K562 (cell line): ENCODE measurements around the gene AKAP6. TPM values are rescaled to one million over a fixed set of nuclear protein-coding genes. Genes with fewer than 3 reads are reported as not detected.

Experiments used
- ATAC-seq: fragments of 200-7000 bp; cut with Tn5 transposase; 3 replicates; pipeline ENCODE4 v1.9.1; 2020; ENCODE audit warnings: moderate library complexity
- BruUV-seq: library from RNA; stranded (reverse); fragments of 400-500 nt; replicated peaks from 2 replicates; lab custom pipeline; 2021; lab: Mats Ljungman, UMichigan
- CTCF ChIA-PET: fragments of 300-600 bp; formaldehyde crosslinking; extraction: SDS; loops from one replicate; lab custom pipeline; 2021; ENCODE audit warnings: low intra/inter-chr PET ratio; lab: Yijun Ruan, JAX
- POLR2A ChIA-PET: fragments of 300-600, 350-650 bp; sonication (Branson Sonifier 250); formaldehyde crosslinking; extraction: SDS; loops from one replicate; lab custom pipeline; 2021; ENCODE audit warnings: antibody characterized with exemption, inconsistent platforms; lab: Yijun Ruan, JAX
- DNase-seq, 4 experiments: peaks; one replicate each; pipeline versions ENCODE4 v3.0.0 to v3.0.0-alpha.2; 2011 to 2018; ENCODE audit warnings: low spot score in 3 of 4, mixed read lengths in 3 of 4; ENCODE audit errors: extremely low read depth in 1 of 4
- FAIRE-seq: peaks from 2 replicates; lab custom pipeline; 2011; peaks lifted over from hg19 to GRCh38; lab: Jason Lieb, UNC
- H2AFZ ChIP-seq: 2 replicates; pipeline ENCODE4 v1.6.0; 2011; ENCODE audit warnings: low read depth, low read length, control low read depth, inconsistent platforms
- H3K27ac ChIP-seq: fragments of 200-600 bp; 3 replicates; pipeline ENCODE4 v1.8.0; 2011; ENCODE audit warnings: low read depth, mild to moderate bottlenecking, control low read depth, inconsistent platforms, low read length, moderate library complexity, mixed read lengths; ENCODE audit errors: extremely low read depth
- H3K27me3 ChIP-seq, 2 experiments: fragments of 300-600 bp in 1 of 2; 2 replicates in 1 of 2; 3 replicates in 1 of 2; pipeline versions ENCODE4 v1.6.0 to v1.8.0; 2011; ENCODE audit warnings: inconsistent platforms in 2 of 2, low read length in 2 of 2, mild to moderate bottlenecking in 1 of 2, mixed read lengths in 1 of 2, moderate library complexity in 1 of 2; ENCODE audit not compliant: control insufficient read depth in 2 of 2, insufficient read depth in 2 of 2
- H3K36me3 ChIP-seq: fragments of 300-600 bp; 3 replicates; pipeline ENCODE4 v1.8.0; 2011; ENCODE audit warnings: mild to moderate bottlenecking, low read length, inconsistent platforms; ENCODE audit not compliant: control insufficient read depth, insufficient read depth
- H3K4me1 ChIP-seq, 2 experiments: fragments of 200-600 bp in 1 of 2; replicated peaks in 1 of 2; 2 replicates in 1 of 2; 3 replicates in 1 of 2; pipeline versions ENCODE4 v1.5.1 to v1.8.0; 2011; ENCODE audit warnings: inconsistent platforms in 2 of 2, low read length in 2 of 2, mild to moderate bottlenecking in 1 of 2, mixed read lengths in 1 of 2, moderate library complexity in 1 of 2; ENCODE audit not compliant: control insufficient read depth in 2 of 2, insufficient read depth in 2 of 2
- H3K4me2 ChIP-seq: 2 replicates; pipeline ENCODE4 v1.6.1; 2011; ENCODE audit warnings: low read length, control low read depth, inconsistent platforms, mixed read lengths; ENCODE audit not compliant: insufficient read depth
- H3K4me3 ChIP-seq: fragments of 200-600 bp; sonication (generic), shearing (Covaris generic); 2 replicates; pipeline ENCODE4 v1.5.1; 2016; ENCODE audit warnings: control low read depth, inconsistent platforms
- H3K79me2 ChIP-seq: fragments of 200-600 bp; 3 replicates; pipeline ENCODE4 v1.8.0; 2011; ENCODE audit warnings: low read length, inconsistent platforms; ENCODE audit not compliant: control insufficient read depth, insufficient read depth
- H3K9ac ChIP-seq, 2 experiments: 2 replicates each; pipeline versions ENCODE4 v1.6.0 to v1.6.1; 2011; ENCODE audit warnings: low read depth in 2 of 2, low read length in 2 of 2, control low read depth in 1 of 2, inconsistent platforms in 1 of 2, mild to moderate bottlenecking in 1 of 2, mixed read lengths in 1 of 2; ENCODE audit not compliant: insufficient read depth in 1 of 2
- H3K9me1 ChIP-seq: one replicate; pipeline ENCODE4 v1.6.0; 2011; ENCODE audit warnings: inconsistent platforms, mild to moderate bottlenecking, low read length, moderate library complexity; ENCODE audit not compliant: control insufficient read depth, insufficient read depth
- H3K9me3 ChIP-seq: replicated peaks from 2 replicates; pipeline ENCODE4 v1.5.1; 2011; ENCODE audit warnings: low read depth, low read length, inconsistent platforms; ENCODE audit not compliant: control insufficient read depth, insufficient read depth
- H4K20me1 ChIP-seq: replicated peaks from 2 replicates; pipeline ENCODE4 v1.6.1; 2011; ENCODE audit warnings: low read length, inconsistent platforms, mixed read lengths; ENCODE audit not compliant: control insufficient read depth, insufficient read depth
- CHD2 ChIP-seq: IDR thresholded peaks from 2 replicates; pipeline ENCODE4 v1.6.1; 2011; ENCODE audit warnings: low read depth, low read length
- ESRRB ChIP-seq: fragments of 250-450 bp; sonication (Bioruptor Pico); IDR thresholded peaks from 2 replicates; pipeline ENCODE4 v1.5.0; 2020; ENCODE audit warnings: mild to moderate bottlenecking, moderate library complexity, borderline replicate concordance
- ZBTB12 ChIP-seq: fragments of 250-450 bp; sonication (Bioruptor Pico); IDR thresholded peaks from 2 replicates; pipeline ENCODE4 v1.4.0; 2020
- in situ Hi-C: fragments of 300-500 bp; cut with MboI; formaldehyde crosslinking; loops from 4 replicates; pipeline ENCODE4 v1.15.0; 2018; ENCODE audit warnings: inconsistent platforms, mixed read lengths
- intact Hi-C: fragments of 100-400 bp; cut with micrococcal nuclease; formaldehyde crosslinking; loops from 2 replicates; pipeline ENCODE4 v1.14.2; 2022
- polyA plus RNA-seq, 8 experiments: library from polyadenylated mRNA; depleted of rRNA in 4 of 8; stranded (reverse) in 5 of 8; unstranded in 3 of 8; fragments of >200 nt; fragmentation: Nextera tagmentation in 2 of 8; fragmentation: Illumina TruSeq in 1 of 8; extraction: Ambion mirVana in 2 of 8; extraction: Trizol in 1 of 8; gene quantifications; 2 replicates each; pipeline versions ENCODE4 v1.2.1 to v1.2.3, GENCODE V29; 2011 to 2014; ENCODE audit warnings: inconsistent platforms in 1 of 8, missing spikeins in 1 of 8
- total RNA-seq, 7 experiments: library from RNA; depleted of rRNA in 6 of 7; stranded (reverse); fragments of >200 nt in 6 of 7; fragmentation: Illumina TruSeq in 2 of 7; extraction: Trizol in 2 of 7; gene quantifications; 2 replicates each; pipeline versions ENCODE4 v1.2.1 to v1.2.3, GENCODE V29; 2011 to 2021; ENCODE audit warnings: low replicate concordance in 1 of 7
- TF ChIP-seq, protein P1 (sequence below), 2 experiments: fragments of 450-650 bp; IDR thresholded peaks; 2 replicates each; pipeline ENCODE4 v1.6.1; 2018; ENCODE audit warnings: mild to moderate bottlenecking in 2 of 2, low read depth in 1 of 2; ENCODE audit not compliant: partially characterized antibody in 2 of 2

AKAP6 gene
- total and polyA plus RNA-seq, 9 of the 15 experiments (the other 6 are each of a cell fraction or from before 2014, with no cell fraction given), result 0.03 to 1.7 (median 0.48) TPM

DNA sequence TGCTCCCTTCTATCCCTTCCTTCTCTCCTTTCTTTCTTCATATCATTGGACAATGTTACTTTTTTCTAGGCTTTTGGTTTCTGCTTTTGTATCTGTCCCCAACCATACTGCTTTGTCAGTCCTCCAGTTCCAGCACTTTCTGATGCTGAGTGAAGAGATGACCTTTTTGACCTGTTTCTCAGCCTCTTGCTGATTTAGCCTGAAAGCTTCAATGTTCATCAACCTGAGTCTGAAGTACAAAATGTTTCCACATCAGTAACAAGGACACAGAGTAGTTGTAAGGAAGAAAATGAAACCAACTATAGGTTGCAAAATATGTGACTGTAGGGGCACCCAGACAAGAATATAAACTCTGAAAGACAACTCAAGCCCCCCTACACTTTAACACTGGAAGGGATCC is 25.2 kb upstream of the AKAP6 start:
- Histone ChIP-seq H2AFZ (no peak overlapping the region), H3K27me3 (no peaks in the 10 kb centered on the region), H3K4me2 (no peak overlapping the region), H3K9me3 (no peaks in the 10 kb centered on the region), H4K20me1 (no peaks in the 10 kb centered on the region), H3K36me3 (no peaks in the 10 kb centered on the region), H3K9ac (no peak overlapping the region), H3K4me3 (no peak overlapping the region), H3K4me1 (no peaks in the 10 kb centered on the region), H3K79me2 (no peaks in the 10 kb centered on the region), H3K9me1 (no peaks in the 10 kb centered on the region), H3K27ac (no peak overlapping the region)
- in situ Hi-C loops (no loop called here), intact Hi-C loops (no loop called here)
- DNase-seq (no peak), ATAC-seq (no peak), FAIRE-seq (no peak)
- TF ChIP-seq CHD2 (no peak), ZBTB12 (no peak), ESRRB (CRISPR knock-in tag) (no peak)
- TF ChIP-seq, protein P1, sequence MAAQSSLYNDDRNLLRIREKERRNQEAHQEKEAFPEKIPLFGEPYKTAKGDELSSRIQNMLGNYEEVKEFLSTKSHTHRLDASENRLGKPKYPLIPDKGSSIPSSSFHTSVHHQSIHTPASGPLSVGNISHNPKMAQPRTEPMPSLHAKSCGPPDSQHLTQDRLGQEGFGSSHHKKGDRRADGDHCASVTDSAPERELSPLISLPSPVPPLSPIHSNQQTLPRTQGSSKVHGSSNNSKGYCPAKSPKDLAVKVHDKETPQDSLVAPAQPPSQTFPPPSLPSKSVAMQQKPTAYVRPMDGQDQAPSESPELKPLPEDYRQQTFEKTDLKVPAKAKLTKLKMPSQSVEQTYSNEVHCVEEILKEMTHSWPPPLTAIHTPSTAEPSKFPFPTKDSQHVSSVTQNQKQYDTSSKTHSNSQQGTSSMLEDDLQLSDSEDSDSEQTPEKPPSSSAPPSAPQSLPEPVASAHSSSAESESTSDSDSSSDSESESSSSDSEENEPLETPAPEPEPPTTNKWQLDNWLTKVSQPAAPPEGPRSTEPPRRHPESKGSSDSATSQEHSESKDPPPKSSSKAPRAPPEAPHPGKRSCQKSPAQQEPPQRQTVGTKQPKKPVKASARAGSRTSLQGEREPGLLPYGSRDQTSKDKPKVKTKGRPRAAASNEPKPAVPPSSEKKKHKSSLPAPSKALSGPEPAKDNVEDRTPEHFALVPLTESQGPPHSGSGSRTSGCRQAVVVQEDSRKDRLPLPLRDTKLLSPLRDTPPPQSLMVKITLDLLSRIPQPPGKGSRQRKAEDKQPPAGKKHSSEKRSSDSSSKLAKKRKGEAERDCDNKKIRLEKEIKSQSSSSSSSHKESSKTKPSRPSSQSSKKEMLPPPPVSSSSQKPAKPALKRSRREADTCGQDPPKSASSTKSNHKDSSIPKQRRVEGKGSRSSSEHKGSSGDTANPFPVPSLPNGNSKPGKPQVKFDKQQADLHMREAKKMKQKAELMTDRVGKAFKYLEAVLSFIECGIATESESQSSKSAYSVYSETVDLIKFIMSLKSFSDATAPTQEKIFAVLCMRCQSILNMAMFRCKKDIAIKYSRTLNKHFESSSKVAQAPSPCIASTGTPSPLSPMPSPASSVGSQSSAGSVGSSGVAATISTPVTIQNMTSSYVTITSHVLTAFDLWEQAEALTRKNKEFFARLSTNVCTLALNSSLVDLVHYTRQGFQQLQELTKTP (IDR thresholded peaks at IDR 0.05; ENCODE audit: low read depth in 1 of 2, partially characterized antibody in 2 of 2), result no peak
- BruUV-seq, result no TSS peak
- ChIA-PET CTCF (no interaction called here), POLR2A (no interaction called here)
